Activated naive CD4-positive, alpha-beta T cell treated with anti-CD3 and anti-CD28 coated beads, Interleukin-2, amount 10 ng/mL, durations not matched to agents 5 hours and 36 hours (primary cell): ENCODE results near the gene NPFF. TPM values are rescaled to one million over a fixed set of nuclear protein-coding genes. Genes with fewer than 3 reads are reported as not detected.

Experiments
- total RNA-seq, 2 experiments: library from RNA; stranded (reverse); gene quantifications; one replicate each; pipeline ENCODE4 v1.2.3, GENCODE V29; 2021

Gene NPFF, protein sequence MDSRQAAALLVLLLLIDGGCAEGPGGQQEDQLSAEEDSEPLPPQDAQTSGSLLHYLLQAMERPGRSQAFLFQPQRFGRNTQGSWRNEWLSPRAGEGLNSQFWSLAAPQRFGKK
- not detected for total RNA-seq

GRCh38 chr12:53506881-53507602 lies at the start of gene NPFF:
TSS of gene NPFF (minus strand) at chr12:53507484. CDS start at chr12:53507474, 10 bp downstream.

GRCh38 chr12:53500776-53501614 lies 6.3 kb downstream of the NPFF start, which contains the start of gene TARBP2:
TSS of gene TARBP2 (plus strand) at chr12:53501283. CDS start at chr12:53501409, 126 bp downstream.

GRCh38 chr12:53499266-53500141 lies 7.8 kb downstream of the NPFF start, which contains the start of gene MAP3K12:
TSS of gene MAP3K12 (minus strand) at chr12:53499458. CDS start at chr12:53487391, 12,067 bp downstream.

Other genes with a start within 250 kb of the NPFF start
- 10 to 100 TPM; 71.4 to 71.7 TPM for gene ESPL1, start 239.2 kb downstream of the NPFF start, total RNA-seq
- 100 to 1,000 TPM; 362 to 390 TPM for gene PFDN5, start 211.9 kb downstream of the NPFF start, total RNA-seq
- 10 to 100 TPM; 59.3 to 62.5 TPM for gene MYG1, start 207.8 kb downstream of the NPFF start, total RNA-seq
- 10 to 100 TPM; 58.3 to 62.7 TPM for gene AAAS, start 185.9 kb downstream of the NPFF start, total RNA-seq
- gene SP7, start 171.1 kb downstream of the NPFF start, total RNA-seq: not detected
- gene SP1, start 127.3 kb downstream of the NPFF start, total RNA-seq: 10 to 100 TPM; 78.4 to 84.7 TPM
- not detected for gene AMHR2, start 83.6 kb downstream of the NPFF start, total RNA-seq
- gene PRR13, start 65.8 kb downstream of the NPFF start, total RNA-seq: 100 to 1,000 TPM; 188 to 202 TPM
- 100 to 1,000 TPM; 919 to 946 TPM for gene PCBP2, start 55.4 kb downstream of the NPFF start, total RNA-seq
- gene MAP3K12, start 8.0 kb downstream of the NPFF start, total RNA-seq: 10 to 100 TPM; 25.6 to 27.2 TPM
- 10 to 100 TPM; 32.7 to 35.0 TPM for gene TARBP2, start 6.2 kb downstream of the NPFF start, total RNA-seq
- 10 to 100 TPM; 27.9 to 29.8 TPM for gene ATF7, start 118.9 kb upstream of the NPFF start, total RNA-seq
- gene ATP5MC2, start 168.6 kb upstream of the NPFF start, total RNA-seq: 100 to 1,000 TPM; 328 to 357 TPM
- 10 to 100 TPM; 71.7 to 80.0 TPM for gene CALCOCO1, start 220.0 kb upstream of the NPFF start, total RNA-seq
- not detected for gene CISTR, start 244.5 kb upstream of the NPFF start, total RNA-seq